Measurements from ENCODE around the gene TAF11L14.
"Not testable (repeated sequence)": the region's sequence is repeated elsewhere in the genome, so short reads cannot be mapped to it uniquely, and the experiment has no call there.

Gene TAF11L14

DNA sequence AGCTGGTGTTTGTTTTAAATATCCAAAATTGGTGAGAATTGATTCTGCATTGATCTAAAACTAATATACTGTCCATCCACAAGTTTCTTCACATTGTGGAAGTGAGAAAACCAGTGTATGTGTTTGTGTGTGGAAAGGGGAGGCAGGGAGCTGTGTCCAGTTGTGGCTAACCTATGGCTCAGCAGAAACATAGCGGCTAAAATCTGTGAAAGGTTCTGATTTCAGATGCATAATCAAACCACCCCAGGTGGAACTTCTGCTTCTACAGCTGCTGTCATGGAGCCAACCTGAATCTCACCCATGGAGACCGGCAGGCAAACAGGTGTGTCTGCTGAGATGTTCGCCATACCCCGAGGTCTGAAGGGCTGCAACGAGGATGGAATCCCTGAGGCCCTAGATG, at the start of gene TAF11L14:
TAF11L14 (plus strand) TSS at position 301 of the 400 bp plus-strand sequence.
- DNase-seq: no peak

DNA sequence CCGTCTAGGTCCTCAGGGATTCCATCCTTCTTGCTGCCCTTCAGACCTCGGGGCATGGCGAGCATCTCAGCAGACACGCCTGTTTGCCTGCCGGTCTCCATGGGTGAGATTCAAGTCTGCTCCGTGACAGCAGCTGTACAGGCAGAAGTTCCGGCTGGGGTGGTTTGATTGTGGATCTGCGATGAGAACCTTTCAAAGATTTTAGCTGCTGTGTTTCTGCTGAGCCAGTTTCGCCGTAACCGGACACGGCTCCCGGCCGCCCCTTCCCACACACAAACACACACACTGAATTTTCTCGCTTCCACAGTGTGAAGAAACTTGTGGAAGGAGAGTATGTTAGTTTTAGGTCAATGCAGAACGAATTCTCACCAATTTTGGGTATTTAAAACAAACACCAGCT, 48.6 kb upstream of the TAF11L14 start, which contains the start of gene TAF11L7:
TAF11L7 (minus strand) TSS at position 101 of the 400 bp plus-strand sequence.
- DNase-seq: not testable (repeated sequence)

DNA sequence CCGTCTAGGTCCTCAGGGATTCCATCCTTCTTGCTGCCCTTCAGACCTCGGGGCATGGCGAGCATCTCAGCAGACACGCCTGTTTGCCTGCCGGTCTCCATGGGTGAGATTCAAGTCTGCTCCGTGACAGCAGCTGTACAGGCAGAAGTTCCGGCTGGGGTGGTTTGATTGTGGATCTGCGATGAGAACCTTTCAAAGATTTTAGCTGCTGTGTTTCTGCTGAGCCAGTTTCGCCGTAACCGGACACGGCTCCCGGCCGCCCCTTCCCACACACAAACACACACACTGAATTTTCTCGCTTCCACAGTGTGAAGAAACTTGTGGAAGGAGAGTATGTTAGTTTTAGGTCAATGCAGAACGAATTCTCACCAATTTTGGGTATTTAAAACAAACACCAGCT, 43.4 kb upstream of the TAF11L14 start, which contains the start of gene TAF11L8:
TAF11L8 (minus strand) TSS at position 101 of the 400 bp plus-strand sequence.
- not testable (repeated sequence) for DNase-seq

DNA sequence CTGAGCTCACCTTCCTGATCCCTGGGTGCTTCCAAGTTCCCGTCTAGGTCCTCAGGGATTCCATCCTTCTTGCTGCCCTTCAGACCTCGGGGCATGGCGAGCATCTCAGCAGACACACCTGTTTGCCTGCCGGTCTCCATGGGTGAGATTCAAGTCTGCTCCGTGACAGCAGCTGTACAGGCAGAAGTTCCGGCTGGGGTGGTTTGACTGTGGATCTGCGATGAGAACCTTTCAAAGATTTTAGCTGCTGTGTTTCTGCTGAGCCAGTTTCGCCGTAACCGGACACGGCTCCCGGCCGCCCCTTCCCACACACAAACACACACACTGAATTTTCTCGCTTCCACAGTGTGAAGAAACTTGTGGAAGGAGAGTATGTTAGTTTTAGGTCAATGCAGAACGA, 40.0 kb upstream of the TAF11L14 start, which contains the start of gene TAF11L9:
TAF11L9 (minus strand) TSS at position 140 of the 400 bp plus-strand sequence.
- DNase-seq: not testable (repeated sequence)

DNA sequence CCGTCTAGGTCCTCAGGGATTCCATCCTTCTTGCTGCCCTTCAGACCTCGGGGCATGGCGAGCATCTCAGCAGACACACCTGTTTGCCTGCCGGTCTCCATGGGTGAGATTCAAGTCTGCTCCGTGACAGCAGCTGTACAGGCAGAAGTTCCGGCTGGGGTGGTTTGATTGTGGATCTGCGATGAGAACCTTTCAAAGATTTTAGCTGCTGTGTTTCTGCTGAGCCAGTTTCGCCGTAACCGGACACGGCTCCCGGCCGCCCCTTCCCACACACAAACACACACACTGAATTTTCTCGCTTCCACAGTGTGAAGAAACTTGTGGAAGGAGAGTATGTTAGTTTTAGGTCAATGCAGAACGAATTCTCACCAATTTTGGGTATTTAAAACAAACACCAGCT, 36.5 kb upstream of the TAF11L14 start, which contains the start of gene TAF11L10:
TAF11L10 (minus strand) TSS at position 101 of the 400 bp plus-strand sequence.
- DNase-seq: not testable (repeated sequence)

DNA sequence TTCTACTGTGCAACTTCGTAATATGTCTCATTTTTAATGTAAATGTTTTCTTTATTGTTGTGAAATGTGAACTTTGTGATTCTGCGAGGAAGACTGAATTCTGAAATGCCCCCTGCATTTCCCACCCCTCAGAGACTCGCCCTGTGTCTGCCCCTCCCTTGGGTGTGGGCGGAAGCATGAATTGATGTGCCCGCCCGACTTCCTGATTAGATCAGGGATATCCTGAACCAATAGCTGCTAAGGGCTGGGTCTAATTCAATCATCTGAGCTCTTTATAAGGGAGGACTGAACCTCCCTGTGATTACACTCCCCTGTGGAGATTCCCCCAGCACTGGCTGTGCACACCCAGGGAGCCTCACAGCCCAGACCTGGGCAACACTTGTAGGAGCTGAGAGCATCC, 30.4 kb upstream of the TAF11L14 start, which contains the start of gene TAF11L11:
TAF11L11 (plus strand) TSS at position 304 of the 400 bp plus-strand sequence.
- DNase-seq: not testable (repeated sequence)

DNA sequence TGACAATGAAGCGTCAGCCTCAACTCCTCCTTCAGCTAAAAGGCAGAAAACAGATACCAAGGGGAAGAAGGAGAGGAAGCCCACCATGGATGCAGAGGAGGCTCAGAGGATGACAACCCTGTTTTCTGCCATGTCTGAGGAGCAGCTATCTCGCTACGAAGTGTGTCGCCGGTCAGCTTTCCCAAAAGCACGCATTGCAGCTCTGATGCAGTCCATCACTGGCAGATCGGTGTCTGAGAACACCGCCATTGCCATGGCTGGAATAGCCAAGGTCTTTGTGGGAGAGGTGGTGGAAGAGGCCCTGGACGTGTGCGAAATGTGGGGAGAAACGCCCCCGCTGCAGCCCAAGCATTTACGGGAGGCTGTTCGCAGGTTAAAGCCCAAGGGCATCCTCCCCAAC, 29.3 kb upstream of the TAF11L14 start:
- DNase-seq: no peak

DNA sequence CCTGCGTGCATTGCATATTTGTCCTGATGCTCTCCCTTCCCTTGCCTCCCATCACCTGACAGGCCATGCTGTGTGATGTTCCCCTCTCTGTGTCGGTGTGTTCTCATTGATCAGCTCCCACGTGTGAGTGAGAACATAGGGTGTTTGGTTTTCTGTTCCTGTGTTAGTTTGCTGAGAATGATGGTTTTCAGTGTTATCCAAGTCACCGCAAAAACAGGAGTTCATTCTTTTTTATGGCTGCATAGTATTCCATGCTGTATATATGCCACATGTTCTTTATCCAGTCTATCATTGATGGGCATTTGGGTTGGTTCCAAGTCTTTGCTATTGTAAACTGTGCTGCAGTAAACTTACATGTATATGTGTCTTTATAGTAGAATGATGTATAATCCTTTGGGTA, 26.8 kb upstream of the TAF11L14 start:
- not testable (repeated sequence) for DNase-seq

DNA sequence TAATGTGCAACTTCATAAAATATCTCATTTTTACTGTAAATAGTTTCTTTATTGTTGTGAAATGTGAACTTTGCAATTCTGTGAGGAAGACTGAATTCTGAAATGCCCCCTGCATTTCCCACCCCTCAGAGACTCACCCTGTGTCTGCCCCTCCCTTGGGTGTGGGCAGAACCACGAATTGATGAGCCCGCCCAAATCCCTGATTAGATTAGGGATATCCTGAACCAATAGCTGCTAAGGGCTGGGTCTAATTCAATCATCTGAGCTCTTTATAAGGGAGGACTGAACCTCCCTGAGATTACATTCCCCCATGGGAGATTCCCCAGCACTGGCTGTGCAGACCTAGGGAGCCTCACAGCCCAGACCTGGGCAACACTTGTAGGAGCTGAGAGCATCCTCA, 24.2 kb upstream of the TAF11L14 start, which contains the start of gene TAF11L12:
TAF11L12 (plus strand) TSS at position 301 of the 400 bp plus-strand sequence.
- not testable (repeated sequence) for DNase-seq

DNA sequence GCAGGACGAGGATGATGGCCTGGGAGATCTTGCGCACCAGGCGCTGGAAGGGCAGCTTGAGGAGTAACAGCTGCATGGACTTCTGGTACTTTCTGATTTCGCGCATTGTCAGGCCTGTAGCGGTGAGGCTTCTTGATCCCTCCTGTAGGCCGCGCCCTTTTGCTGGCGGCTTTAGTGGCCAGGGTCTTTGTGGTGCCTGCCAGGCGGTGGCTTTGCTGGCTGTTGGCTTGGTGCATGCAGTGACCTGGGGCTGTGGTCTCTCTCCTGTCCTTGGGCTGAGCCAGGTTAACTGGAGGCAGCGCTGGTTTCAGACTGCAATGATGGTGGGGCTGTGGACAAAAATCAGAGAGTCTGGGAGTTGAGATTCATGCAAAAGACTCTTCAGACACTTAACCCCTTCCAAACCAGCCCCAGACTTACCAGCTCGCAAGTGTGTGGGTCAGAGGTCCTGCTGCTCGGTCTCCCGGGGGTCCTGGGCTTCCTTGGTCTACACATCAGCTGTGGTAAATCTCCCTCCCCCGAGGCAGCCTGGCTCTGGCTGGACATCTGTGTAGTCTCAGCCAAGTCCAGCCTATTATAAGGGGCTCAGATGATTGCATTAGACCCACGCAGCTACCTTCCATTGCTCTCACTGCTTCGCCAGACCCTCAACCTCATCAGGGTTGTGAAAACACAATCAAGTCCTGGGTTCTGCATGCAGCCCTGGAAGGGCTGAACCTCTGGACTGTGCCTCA, 19.2 kb upstream of the TAF11L14 start:
- DNase-seq: no peak

DNA sequence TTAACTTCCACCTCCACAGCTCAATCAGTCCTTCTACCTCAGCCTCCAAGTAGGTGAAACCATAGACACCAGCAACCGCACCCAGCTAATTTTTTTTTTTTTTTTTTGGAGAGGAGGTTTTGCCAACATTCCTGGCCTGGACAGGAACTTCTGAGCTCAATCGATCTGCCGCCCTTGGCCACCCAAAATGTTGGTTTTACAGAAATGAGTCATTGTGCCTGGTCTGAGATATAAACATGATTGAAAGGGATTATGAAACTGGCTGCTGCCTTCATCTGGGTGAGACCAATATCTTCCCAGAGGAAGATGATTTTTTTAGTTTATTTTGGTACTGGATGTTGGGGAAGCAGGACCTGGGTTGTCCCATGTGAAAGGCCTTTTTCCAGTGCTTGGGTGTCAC, 14.9 kb upstream of the TAF11L14 start:
- no peak for DNase-seq

DNA sequence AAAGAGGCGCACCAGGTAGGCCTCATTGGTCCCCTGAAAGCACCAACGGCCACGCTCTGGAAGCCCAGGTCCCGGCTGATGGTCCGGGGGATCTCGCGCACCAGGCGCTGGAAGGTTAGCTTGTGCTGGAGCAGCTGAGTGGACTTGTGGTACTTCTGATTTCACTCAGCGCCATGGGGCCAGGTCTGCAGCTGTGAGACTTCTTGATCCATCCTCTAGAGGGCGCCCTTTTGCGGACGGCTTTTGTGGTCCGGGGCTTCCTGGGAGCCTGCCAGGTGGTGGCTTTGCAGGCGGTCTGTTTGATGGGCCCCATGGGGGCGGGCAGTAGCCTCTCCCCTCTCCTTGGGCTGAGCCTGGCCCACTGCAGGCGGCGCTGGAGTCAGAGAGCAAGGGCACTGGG, 13.6 kb upstream of the TAF11L14 start:
- no peak for DNase-seq

DNA sequence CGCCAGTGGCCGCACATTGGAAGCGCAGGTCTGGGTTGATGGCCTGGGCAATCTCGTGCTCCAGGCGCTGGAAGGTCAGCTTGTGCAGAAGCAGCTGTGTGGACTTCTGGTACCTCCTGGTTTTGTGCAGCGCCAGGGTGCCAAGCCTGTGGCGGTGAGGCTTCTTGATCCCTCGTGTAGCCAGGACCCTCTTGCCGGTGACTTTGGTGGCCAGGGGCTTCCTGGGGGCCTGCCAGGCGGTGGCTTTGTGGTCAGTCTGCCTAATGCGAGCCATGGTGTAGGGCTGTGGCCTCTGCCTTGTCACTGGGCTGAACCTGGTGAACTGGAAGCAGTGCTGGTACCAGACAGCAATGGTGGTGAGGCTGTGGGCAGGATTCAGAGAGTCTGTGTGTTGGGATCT, 8.6 kb upstream of the TAF11L14 start:
- DNase-seq: no peak

DNA sequence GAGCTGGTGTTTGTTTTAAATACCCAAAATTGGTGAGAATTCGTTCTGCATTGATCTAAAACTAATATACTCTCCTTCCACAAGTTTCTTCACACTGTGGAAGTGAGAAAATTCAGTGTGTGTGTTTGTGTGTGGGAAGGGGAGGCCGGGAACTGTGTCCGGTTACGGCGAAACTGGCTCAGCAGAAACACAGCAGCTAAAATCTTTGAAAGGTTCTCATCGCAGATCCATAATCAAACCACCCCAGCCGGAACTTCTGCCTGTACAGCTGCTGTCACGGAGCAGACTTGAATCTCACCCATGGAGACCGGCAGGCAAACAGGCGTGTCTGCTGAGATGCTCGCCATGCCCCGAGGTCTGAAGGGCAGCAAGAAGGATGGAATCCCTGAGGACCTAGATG, 2.5 kb upstream of the TAF11L14 start, which contains the start of gene TAF11L13:
TAF11L13 (plus strand) TSS at position 301 of the 400 bp plus-strand sequence.
- DNase-seq: not testable (repeated sequence)

DNA sequence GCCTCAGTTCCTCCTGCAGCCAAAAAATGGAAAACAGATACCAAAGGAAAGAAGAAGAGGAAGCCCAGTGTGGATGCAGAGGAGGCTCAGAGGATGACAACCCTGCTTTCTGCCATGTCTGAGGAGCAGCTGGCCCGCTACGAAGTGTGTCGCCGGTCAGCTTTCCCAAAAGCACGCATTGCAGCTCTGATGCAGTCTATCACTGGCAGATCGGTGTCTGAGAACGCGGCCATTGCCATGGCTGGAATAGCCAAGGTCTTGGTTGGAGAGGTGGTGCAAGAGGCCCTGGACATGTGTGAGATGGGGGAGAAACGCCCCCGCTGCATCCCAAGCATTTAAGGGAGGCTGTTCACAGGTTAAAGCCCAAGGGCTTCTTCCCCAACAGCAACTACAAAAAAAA, 15.0 kb downstream of the TAF11L14 start:
- DNase-seq: not testable (repeated sequence)

DNA sequence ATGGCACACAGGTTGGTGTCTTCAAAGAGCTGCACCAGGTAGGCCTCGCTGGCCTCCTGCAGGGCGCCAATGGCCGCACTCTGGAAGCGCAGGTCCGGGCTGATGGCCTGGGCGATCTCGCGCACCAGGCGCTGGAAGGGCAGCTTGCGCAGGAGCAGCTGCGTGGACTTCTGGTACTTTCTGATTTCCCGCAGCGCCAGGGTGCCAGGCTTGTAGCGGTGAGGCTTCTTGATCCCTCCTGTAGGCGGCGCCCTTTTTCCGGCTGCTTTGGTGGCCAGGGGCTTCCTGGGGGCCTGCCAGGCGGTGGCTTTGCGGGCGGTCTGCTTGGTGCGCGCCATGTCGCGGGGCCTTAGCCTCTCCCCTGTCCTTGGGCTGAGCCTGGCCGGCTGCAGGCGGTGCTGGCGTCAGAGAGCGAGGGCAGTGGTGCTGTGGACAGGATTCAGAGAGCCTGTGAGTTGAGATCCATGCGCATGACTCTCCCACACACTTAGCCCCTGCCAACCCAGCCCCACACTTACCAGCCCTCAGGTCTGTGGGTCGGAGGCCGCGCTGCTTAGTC, 21.0 kb downstream of the TAF11L14 start:
- DNase-seq: not testable (repeated sequence)

DNA sequence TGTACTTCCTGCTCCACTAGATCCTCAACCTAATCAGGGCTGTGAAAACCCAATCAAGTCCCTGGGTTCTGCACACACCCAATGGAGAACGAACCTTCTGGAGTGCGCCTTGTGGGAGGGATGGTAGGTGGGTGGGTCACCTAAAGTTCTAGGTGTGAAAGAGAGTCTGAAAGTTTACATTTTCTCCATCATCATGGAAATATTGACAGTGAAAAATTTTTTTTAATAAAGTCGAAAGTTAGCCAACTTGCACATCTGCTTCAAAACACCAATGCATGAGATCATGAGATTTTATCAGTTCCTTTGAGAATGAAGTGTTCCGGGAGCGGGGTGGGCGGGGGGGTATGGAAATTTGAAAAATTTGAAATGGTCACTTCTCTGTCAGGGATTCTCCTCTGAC, 21.7 kb downstream of the TAF11L14 start:
- no peak for DNase-seq

DNA sequence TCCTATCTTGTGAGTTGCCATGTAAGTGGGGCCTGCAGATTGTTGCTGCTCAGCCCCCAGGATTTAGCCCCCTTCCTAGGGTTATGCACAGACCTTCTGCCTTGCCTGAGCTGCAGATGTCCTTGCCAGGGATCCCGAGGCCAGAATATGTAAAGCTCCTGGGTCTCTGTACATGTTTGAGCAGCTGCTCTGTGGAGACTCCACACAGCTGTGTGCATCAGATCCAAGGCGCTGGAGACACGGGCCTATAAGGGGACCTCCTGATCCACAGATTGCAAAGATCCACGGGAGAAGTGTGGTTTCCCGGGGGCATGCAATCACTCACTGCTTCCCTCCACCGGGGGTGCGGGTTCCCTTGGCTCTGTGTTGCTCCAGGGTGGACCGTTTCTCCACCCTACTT, 28.9 kb downstream of the TAF11L14 start:
- no peak for DNase-seq

DNA sequence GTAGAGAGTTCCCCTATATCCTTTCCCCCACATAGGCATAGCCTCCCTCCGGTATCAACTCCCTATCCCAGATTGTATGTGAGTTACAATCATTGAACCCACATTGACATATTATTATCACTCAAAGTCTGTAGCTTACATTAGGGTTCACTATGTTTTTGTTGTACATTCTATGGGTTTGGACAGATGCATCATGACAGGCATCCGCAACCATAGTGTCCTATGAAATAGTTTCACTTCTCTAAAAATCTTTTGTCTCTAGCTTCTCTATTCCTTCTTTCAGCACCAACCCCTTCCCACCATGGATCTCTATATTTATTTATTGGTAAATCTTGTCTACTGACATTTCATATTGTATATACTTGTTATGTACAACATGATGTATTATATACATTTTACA, 31.6 kb downstream of the TAF11L14 start:
- DNase-seq: no peak

DNA sequence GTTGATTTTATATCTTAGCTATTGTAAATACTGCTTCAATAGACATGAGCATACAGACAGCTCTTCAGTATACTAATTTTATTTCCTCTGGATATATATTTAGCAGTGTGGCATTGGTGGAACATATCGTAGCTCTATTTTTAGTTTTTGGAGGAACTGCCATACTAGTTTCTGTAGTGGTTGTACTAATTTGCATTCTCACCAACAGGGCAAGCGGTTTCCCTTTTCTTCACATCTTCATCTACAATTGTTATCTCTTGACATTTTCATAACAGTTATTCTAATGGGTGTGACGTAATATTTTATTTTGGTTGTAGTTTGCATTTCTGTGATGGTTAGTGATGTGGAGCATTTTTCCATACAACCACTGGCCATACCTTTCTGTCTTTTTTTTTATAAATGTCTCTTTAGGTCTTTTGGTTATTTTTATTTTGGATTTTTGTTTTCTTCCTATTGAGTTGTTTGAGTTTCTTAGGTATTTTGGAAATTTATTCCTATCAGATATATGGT, 32.5 kb downstream of the TAF11L14 start:
- no peak for DNase-seq

DNA sequence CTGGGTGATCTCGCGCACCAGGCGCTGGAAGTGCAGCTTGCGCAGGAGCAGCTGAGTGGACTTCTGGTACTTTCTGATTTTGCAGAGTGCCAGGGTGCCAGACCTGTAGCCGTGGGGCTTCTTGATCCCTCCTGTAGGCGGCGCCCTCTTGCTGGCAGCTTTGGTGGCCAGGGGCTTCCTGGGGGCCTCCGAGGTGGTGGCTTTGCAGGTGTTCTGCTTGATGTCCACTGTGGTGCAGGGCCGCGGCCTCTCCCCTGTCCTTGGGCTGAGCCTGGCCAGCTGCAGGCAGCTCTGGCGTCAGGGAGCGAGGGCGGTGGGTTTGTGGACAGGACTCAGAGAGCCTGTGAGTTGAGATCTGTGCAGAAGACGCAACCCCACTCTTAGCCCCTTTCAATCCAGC, 36.1 kb downstream of the TAF11L14 start:
- DNase-seq: no peak

DNA sequence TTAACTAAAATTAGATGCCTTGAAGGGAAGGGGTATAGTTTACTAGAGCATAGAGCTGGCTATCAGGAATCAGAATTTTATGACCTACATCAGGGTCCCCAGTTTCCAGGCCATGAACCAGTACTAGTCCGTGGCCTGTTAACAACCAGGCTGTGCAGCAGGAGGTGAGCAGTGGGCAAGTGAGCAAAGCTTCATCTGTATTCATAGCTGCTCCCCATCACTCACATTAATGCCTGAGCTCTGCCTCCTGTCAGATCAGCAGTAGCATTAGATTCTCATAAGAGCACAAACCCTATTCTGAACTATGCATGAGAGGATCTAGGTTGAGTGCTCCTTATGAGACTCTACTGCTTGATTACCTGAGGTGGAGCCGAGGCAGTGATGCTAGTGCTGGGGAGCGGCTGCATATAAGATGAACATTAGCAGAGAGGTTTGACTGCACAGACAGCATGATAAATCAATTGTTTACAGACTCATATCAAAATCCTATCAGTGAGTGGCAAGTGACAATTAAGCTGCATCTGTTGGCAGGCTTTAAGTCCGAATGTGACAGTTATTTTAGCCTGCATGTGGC, 44.6 kb downstream of the TAF11L14 start:
- DNase-seq: peak; percentile 7

DNA sequence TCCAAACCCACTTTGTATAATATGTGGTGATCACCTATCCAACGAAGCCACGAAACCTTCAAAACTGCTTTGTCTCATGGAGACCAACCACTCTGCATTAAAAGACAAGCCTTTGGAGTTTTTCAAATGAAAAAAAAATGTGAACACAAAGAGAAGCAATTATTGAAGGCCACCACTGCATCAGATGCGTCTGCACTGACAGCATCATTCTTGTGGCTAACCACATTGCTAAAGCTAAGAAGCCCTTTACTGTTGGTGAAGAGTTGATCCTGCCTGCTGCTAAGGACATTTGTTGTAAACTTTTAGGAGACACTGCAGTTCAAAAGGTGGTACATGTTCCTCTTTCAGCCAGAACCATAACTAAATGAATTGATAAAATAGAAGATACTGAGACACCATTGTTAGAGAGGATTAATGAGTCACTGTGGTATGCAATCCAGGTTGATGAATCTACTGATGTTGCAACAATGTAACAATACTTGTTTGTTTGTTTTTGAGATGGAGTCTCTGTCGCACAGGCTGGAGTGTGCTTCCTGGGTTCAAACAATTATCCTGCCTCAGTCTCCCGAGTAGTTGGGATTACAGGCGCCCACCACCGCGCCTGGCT, 45.4 kb downstream of the TAF11L14 start:
- no peak for DNase-seq

Measured in retina (tissue), 1 donor.